Neural cell (in vitro differentiated cells): Measurements from ENCODE around the gene WWC2. TPM values are rescaled to one million over a fixed set of nuclear protein-coding genes. Genes with fewer than 3 reads are reported as not detected.

Source experiments
- H2AFZ ChIP-seq: fragments of 200-600, 300-800 bp; sonication (generic), shearing (Covaris generic); 2 replicates; pipeline ENCODE4 v1.6.0; 2014; ENCODE audit warnings: low read depth, mild to moderate bottlenecking, antibody characterized with exemption, low read length, moderate library complexity
- H3F3A ChIP-seq: fragments of 200-600 bp; shearing (Covaris generic); 2 replicates; pipeline ENCODE4 v1.6.1; 2016; ENCODE audit warnings: mild to moderate bottlenecking, moderate library complexity, mixed read lengths, antibody characterized with exemption, low read length; ENCODE audit not compliant: insufficient read depth, poor library complexity, severe bottlenecking
- H3K27ac ChIP-seq: fragments of 200-600, 300-800 bp; sonication (generic), shearing (Covaris generic); 2 replicates; pipeline ENCODE4 v1.5.1; 2014; ENCODE audit warnings: mild to moderate bottlenecking, low read length, moderate library complexity
- H3K27me3 ChIP-seq: fragments of 300-800, 200-600 bp; sonication (generic), shearing (Covaris generic); 2 replicates; pipeline ENCODE4 v1.6.0; 2014; ENCODE audit warnings: mild to moderate bottlenecking, low read depth, low read length, moderate library complexity; ENCODE audit not compliant: insufficient read depth
- H3K36me3 ChIP-seq: fragments of 300-800, 200-600 bp; sonication (generic), shearing (Covaris generic); 2 replicates; pipeline ENCODE4 v1.5.1; 2014; ENCODE audit warnings: mild to moderate bottlenecking, antibody characterized with exemption, low read length, moderate library complexity; ENCODE audit not compliant: insufficient read depth
- H3K4me2 ChIP-seq: fragments of 300-800, 200-600 bp; sonication (generic), shearing (Covaris generic); 2 replicates; pipeline ENCODE4 v1.6.0; 2014; ENCODE audit warnings: mild to moderate bottlenecking, low read length
- H3K4me3 ChIP-seq: fragments of 300-800, 200-600 bp; sonication (generic), shearing (Covaris generic); 2 replicates; pipeline ENCODE4 v1.5.1; 2014; ENCODE audit warnings: mild to moderate bottlenecking, low read length, moderate library complexity
- H3K79me2 ChIP-seq: fragments of 200-600 bp; shearing (Covaris generic); replicated peaks from 2 replicates; pipeline ENCODE4 v1.6.0; 2014; ENCODE audit warnings: mild to moderate bottlenecking, low read length, moderate library complexity; ENCODE audit not compliant: insufficient read depth
- H3K9ac ChIP-seq: fragments of 300-800, 200-600 bp; sonication (generic), shearing (Covaris generic); 2 replicates; pipeline ENCODE4 v1.6.1; 2016; ENCODE audit warnings: mild to moderate bottlenecking, low read length, mixed read lengths
- H3K9me2 ChIP-seq: fragments of 200-600 bp; shearing (Covaris generic); 2 replicates; pipeline ENCODE4 v1.6.1; 2016; ENCODE audit warnings: mild to moderate bottlenecking, low read length, mixed read lengths; ENCODE audit not compliant: insufficient read depth
- H3K9me3 ChIP-seq: fragments of 200-600, 300-800 bp; sonication (generic), shearing (Covaris generic); 2 replicates; pipeline ENCODE4 v1.6.1; 2016; ENCODE audit warnings: mild to moderate bottlenecking, mixed run types, low read length, moderate library complexity, mixed read lengths
- H4K20me1 ChIP-seq: fragments of 200-600 bp; shearing (Covaris generic); 2 replicates; pipeline ENCODE4 v1.6.1; 2016; ENCODE audit warnings: mild to moderate bottlenecking, mixed run types; ENCODE audit not compliant: insufficient read depth
- EP300 ChIP-seq: fragments of 450-650 bp; conservative IDR thresholded peaks from 2 replicates; pipeline ENCODE4 v1.6.1; 2014; ENCODE audit warnings: antibody characterized with exemption, mild to moderate bottlenecking, moderate library complexity; ENCODE audit not compliant: poor library complexity, severe bottlenecking
- EZH2 ChIP-seq: fragments of 200-600, 300-800 bp; shearing (Covaris generic), sonication (generic); IDR thresholded peaks from 2 replicates; pipeline ENCODE4 v1.6.1; 2014; ENCODE audit warnings: antibody characterized with exemption, low read length, borderline replicate concordance, mild to moderate bottlenecking; ENCODE audit not compliant: insufficient read depth, poor library complexity, severe bottlenecking
- MXI1 ChIP-seq: fragments of 450-650 bp; conservative IDR thresholded peaks from 2 replicates; pipeline ENCODE4 v1.6.1; 2014; ENCODE audit warnings: antibody characterized with exemption, mild to moderate bottlenecking; ENCODE audit not compliant: poor library complexity, severe bottlenecking
- POLR2AphosphoS5 ChIP-seq: IDR thresholded peaks from 2 replicates; pipeline ENCODE4 v1.6.1; 2012
- RAD21 ChIP-seq: fragments of 450-650 bp; conservative IDR thresholded peaks from 2 replicates; pipeline ENCODE4 v1.6.1; 2014; ENCODE audit warnings: antibody characterized with exemption, mild to moderate bottlenecking, moderate library complexity
- SMC3 ChIP-seq: fragments of 450-650 bp; conservative IDR thresholded peaks from 2 replicates; pipeline ENCODE4 v1.6.1; 2014; ENCODE audit warnings: antibody characterized with exemption, mild to moderate bottlenecking, moderate library complexity; ENCODE audit not compliant: poor library complexity
- TAF1 ChIP-seq: IDR thresholded peaks from 2 replicates; pipeline ENCODE4 v1.6.1; 2012; ENCODE audit warnings: low read depth
- polyA plus RNA-seq: library from polyadenylated mRNA; depleted of rRNA; stranded (reverse); fragments of >200 nt; gene quantifications from 2 replicates; pipeline ENCODE4 v1.2.3, GENCODE V29; 2014
- TF ChIP-seq, protein P1 (sequence below): fragments of 450-650 bp; IDR thresholded peaks from 2 replicates; pipeline ENCODE4 v1.5.1; 2014; ENCODE audit warnings: antibody characterized with exemption, mild to moderate bottlenecking, moderate library complexity; ENCODE audit not compliant: poor library complexity, severe bottlenecking
- TF ChIP-seq, protein P2 (sequence below): IDR thresholded peaks from 2 replicates; pipeline ENCODE4 v1.6.1; 2012; ENCODE audit warnings: borderline replicate concordance

Gene WWC2
- polyA plus RNA-seq, 1 donor from 2014 or later, result 5.7 TPM

GRCh38 chr4:183314806-183315205 is 215.7 kb downstream of the WWC2 start:
- H2AFZ ChIP-seq, result no peak overlapping the region
- no peak overlapping the region for H3K4me2 ChIP-seq
- no peaks in the 10 kb centered on the region for H3K9me3 ChIP-seq
- no peaks in the 10 kb centered on the region for H3K9me2 ChIP-seq
- no peaks in the 10 kb centered on the region for H3K79me2 ChIP-seq
- peaks cover 5% of the 10 kb centered on the region for H3K36me3 ChIP-seq
- H3F3A ChIP-seq, result no peaks in the 10 kb centered on the region
- no peak overlapping the region for H3K9ac ChIP-seq
- no peak overlapping the region for H3K27ac ChIP-seq
- H3K27me3 ChIP-seq, result no peaks in the 10 kb centered on the region
- H3K4me3 ChIP-seq, result no peak overlapping the region
- no peak for TF ChIP-seq RAD21
- no peaks in the 10 kb centered on the region for H4K20me1 ChIP-seq

DNA sequence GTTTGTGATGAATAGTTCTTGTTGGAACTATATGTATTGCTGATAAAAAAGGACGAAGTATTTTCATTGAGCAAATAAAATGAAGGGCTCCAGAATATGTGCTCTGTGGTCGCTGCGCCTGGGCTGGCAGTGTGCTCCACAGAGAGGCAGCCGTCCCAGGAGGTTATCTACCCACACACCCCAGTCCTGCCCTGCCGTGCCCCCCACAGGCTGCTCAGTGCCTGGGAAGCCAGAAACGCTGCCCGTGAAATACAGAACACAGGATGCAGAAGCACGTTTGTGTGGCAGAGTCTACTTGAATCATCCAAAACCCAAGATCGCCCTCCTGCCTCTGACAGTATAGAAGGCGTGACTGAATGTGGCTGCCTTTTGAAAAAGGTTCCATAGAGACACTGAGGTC is 219.6 kb downstream of the WWC2 start:
- H3K9me3 ChIP-seq, result no peaks in the 10 kb centered on the region
- TF ChIP-seq, protein P1, sequence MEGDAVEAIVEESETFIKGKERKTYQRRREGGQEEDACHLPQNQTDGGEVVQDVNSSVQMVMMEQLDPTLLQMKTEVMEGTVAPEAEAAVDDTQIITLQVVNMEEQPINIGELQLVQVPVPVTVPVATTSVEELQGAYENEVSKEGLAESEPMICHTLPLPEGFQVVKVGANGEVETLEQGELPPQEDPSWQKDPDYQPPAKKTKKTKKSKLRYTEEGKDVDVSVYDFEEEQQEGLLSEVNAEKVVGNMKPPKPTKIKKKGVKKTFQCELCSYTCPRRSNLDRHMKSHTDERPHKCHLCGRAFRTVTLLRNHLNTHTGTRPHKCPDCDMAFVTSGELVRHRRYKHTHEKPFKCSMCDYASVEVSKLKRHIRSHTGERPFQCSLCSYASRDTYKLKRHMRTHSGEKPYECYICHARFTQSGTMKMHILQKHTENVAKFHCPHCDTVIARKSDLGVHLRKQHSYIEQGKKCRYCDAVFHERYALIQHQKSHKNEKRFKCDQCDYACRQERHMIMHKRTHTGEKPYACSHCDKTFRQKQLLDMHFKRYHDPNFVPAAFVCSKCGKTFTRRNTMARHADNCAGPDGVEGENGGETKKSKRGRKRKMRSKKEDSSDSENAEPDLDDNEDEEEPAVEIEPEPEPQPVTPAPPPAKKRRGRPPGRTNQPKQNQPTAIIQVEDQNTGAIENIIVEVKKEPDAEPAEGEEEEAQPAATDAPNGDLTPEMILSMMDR, result no peak
- TF ChIP-seq EP300 (no peak), RAD21 (no peak), EZH2 (no peak), SMC3 (no peak), TAF1 (no peak), MXI1 (no peak), POLR2AphosphoS5 (no peak)
- TF ChIP-seq, protein P2, sequence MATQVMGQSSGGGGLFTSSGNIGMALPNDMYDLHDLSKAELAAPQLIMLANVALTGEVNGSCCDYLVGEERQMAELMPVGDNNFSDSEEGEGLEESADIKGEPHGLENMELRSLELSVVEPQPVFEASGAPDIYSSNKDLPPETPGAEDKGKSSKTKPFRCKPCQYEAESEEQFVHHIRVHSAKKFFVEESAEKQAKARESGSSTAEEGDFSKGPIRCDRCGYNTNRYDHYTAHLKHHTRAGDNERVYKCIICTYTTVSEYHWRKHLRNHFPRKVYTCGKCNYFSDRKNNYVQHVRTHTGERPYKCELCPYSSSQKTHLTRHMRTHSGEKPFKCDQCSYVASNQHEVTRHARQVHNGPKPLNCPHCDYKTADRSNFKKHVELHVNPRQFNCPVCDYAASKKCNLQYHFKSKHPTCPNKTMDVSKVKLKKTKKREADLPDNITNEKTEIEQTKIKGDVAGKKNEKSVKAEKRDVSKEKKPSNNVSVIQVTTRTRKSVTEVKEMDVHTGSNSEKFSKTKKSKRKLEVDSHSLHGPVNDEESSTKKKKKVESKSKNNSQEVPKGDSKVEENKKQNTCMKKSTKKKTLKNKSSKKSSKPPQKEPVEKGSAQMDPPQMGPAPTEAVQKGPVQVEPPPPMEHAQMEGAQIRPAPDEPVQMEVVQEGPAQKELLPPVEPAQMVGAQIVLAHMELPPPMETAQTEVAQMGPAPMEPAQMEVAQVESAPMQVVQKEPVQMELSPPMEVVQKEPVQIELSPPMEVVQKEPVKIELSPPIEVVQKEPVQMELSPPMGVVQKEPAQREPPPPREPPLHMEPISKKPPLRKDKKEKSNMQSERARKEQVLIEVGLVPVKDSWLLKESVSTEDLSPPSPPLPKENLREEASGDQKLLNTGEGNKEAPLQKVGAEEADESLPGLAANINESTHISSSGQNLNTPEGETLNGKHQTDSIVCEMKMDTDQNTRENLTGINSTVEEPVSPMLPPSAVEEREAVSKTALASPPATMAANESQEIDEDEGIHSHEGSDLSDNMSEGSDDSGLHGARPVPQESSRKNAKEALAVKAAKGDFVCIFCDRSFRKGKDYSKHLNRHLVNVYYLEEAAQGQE, result no peak
- H3K4me3 ChIP-seq, result no peak overlapping the region
- H3K9me2 ChIP-seq, result no peaks in the 10 kb centered on the region
- no peak overlapping the region for H2AFZ ChIP-seq
- H3F3A ChIP-seq, result no peaks in the 10 kb centered on the region
- H3K9ac ChIP-seq, result no peak overlapping the region
- no peak overlapping the region for H3K27ac ChIP-seq
- H3K4me2 ChIP-seq, result no peak overlapping the region
- H3K79me2 ChIP-seq, result no peaks in the 10 kb centered on the region
- no peaks in the 10 kb centered on the region for H4K20me1 ChIP-seq
- no peaks in the 10 kb centered on the region for H3K27me3 ChIP-seq
- no peaks in the 10 kb centered on the region for H3K36me3 ChIP-seq
